Thyroid gland (tissue), 4 donors: Measurements from ENCODE around the gene PTCH1. TPM values are rescaled to one million over a fixed set of nuclear protein-coding genes. Genes with fewer than 3 reads are reported as not detected.
A peak's percentile ranks its signal among the peaks of the same experiment; 100 is the strongest.

Source experiments
- DNase-seq, 2 donors: peaks; one replicate each; pipeline ENCODE4 v3.0.0-alpha.2; 2019
- H3K27ac ChIP-seq, 3 donors: fragments of 200-600 bp; sonication (generic); 1 replicate in 2 of 3; 2 replicates in 1 of 3; pipeline ENCODE4 v1.5.1; 2016 to 2019; ENCODE audit warnings: mild to moderate bottlenecking in 1 of 3, moderate library complexity in 1 of 3
- H3K27me3 ChIP-seq: fragments of 200-600 bp; sonication (generic); one replicate; pipeline ENCODE4 v1.5.1; 2019
- H3K36me3 ChIP-seq, 2 donors: fragments of 200-600 bp; sonication (generic); one replicate each; pipeline ENCODE4 v1.5.1; 2016 to 2019
- H3K4me1 ChIP-seq, 2 donors: fragments of 200-600 bp; sonication (generic); one replicate each; pipeline ENCODE4 v1.5.1; 2017 to 2019
- H3K4me3 ChIP-seq, 3 donors: fragments of 200-600 bp; sonication (generic); replicated peaks in 1 of 3; 1 replicate in 2 of 3; 2 replicates in 1 of 3; pipeline ENCODE4 v1.5.1; 2016; ENCODE audit warnings: mild to moderate bottlenecking in 1 of 3
- H3K9me3 ChIP-seq: fragments of 200-600 bp; sonication (generic); one replicate; pipeline ENCODE4 v1.5.1; 2017
- POLR2A ChIP-seq, 2 donors: fragments of 450-650 bp; IDR thresholded peaks; one replicate each; pipeline ENCODE4 v1.6.1; 2017; ENCODE audit warnings: antibody characterized with exemption in 2 of 2, mild to moderate bottlenecking in 2 of 2, moderate library complexity in 1 of 2
- WGBS, 2 donors: methylation state at CpG; one replicate each; pipeline ENCODE4 v1.1.5; 2017; 5-methylcytosine and 5-hydroxymethylcytosine counted together
- intact Hi-C: fragments of 100-400 bp; cut with DNase I; formaldehyde crosslinking; loops from one replicate; pipeline ENCODE4 v1.15.1; 2023
- total RNA-seq, 4 donors: library from RNA; depleted of rRNA; stranded (reverse); fragments of >200 nt; gene quantifications; one replicate each; pipeline ENCODE4 v1.2.3, GENCODE V29; 2016
- TF ChIP-seq, protein P1 (sequence below), 6 experiments: fragments of 200-600 bp in 3 of 6; fragments of 450-650 bp in 3 of 6; sonication (generic) in 3 of 6; IDR thresholded peaks; one replicate each; pipeline ENCODE4 v1.5.1; 2016 to 2019; ENCODE audit warnings: antibody characterized with exemption in 6 of 6, mild to moderate bottlenecking in 2 of 6, inconsistent platforms in 1 of 6, moderate library complexity in 1 of 6

Gene PTCH1
- total RNA-seq, 4 donors from 2014 or later, result 10.7 to 293 (median 16.3) TPM

GRCh38 chr9:95462249-95463147 lies 54.3 kb downstream of the PTCH1 start:
- DNase-seq, result peak; percentile 64 to 69
- H3K27me3 ChIP-seq, result no peaks in the 10 kb centered on the region
- peaks cover 0 to 14% of the 10 kb centered on the region in 2 donors for H3K4me1 ChIP-seq
- no peak for TF ChIP-seq POLR2A (IDR thresholded peaks at IDR 0.05)
- TF ChIP-seq, protein P1, sequence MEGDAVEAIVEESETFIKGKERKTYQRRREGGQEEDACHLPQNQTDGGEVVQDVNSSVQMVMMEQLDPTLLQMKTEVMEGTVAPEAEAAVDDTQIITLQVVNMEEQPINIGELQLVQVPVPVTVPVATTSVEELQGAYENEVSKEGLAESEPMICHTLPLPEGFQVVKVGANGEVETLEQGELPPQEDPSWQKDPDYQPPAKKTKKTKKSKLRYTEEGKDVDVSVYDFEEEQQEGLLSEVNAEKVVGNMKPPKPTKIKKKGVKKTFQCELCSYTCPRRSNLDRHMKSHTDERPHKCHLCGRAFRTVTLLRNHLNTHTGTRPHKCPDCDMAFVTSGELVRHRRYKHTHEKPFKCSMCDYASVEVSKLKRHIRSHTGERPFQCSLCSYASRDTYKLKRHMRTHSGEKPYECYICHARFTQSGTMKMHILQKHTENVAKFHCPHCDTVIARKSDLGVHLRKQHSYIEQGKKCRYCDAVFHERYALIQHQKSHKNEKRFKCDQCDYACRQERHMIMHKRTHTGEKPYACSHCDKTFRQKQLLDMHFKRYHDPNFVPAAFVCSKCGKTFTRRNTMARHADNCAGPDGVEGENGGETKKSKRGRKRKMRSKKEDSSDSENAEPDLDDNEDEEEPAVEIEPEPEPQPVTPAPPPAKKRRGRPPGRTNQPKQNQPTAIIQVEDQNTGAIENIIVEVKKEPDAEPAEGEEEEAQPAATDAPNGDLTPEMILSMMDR (IDR thresholded peaks at IDR 0.05), result no peak
- peak overlapping the region; percentile 15 to 28 (median 17) for H3K27ac ChIP-seq
- peaks cover 23 to 33% of the 10 kb centered on the region in 2 donors for H3K36me3 ChIP-seq
- intact Hi-C loops, result loop anchor here (5.0 kb wide), 1 partner anchor 35 kb away; no protein-coding TSS in a partner anchor
- peak overlapping the region in 1 of 3 donors; percentile 13 for H3K4me3 ChIP-seq
- WGBS, 2 donors, result 20 to 25% methylated on average over 24 to 29 of the region's 30 CpGs
- no peaks in the 10 kb centered on the region for H3K9me3 ChIP-seq

DNA sequence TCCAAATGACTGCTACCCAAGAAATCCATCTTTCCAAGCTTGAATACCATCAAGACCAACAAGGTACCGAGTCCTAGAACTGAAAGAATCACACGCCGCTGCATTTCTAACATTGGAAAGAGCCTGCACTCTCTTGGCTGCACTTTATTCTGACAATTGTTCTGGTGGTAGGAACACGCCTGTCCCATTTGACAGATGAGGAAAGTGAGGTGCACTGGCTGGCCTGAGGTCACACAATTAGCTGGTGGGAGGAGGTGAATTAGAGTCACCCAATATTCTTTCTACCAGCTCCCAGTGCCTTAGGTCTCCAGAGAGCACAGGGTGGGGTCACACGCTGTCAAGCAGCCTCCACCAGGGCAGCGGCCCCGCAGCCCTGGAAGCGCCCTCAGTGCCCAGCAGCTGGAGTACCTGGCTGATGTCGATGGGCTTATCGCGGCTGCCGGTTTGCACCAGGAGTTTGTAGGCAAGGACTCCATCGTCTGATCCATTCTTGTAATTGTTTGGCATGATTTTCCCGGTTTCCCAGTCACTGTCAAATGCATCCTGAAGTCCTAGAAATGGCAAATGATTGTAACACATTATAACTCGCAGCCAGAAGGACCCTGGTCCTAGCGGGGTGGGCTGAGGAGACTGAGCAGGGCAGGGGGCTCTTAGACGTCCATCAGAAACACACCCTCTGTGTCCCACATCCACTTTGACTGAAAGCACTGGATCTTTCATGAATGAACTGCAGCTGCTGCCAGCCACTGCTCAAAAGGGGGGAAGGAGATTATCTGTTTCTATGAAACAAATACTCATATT lies 55.1 kb downstream of the PTCH1 start:
- DNase-seq, result no peak

GRCh38 chr9:95460518-95461164 lies 56.1 kb downstream of the PTCH1 start:
- no peak for TF ChIP-seq POLR2A (IDR thresholded peaks at IDR 0.05)
- TF ChIP-seq, protein P1 (IDR thresholded peaks at IDR 0.05), result no peak
- intact Hi-C loops, result loop anchor here (5.0 kb wide), 1 partner anchor 37 kb away; no protein-coding TSS in a partner anchor
- WGBS, 2 donors, result 95 to 96% methylated on average over 13 of the region's 13 CpGs

More for the DNA sequence above, 55.1 kb downstream of the PTCH1 start:
- TF ChIP-seq, protein P1 (IDR thresholded peaks at IDR 0.05), result no peak
- no peak for TF ChIP-seq POLR2A (IDR thresholded peaks at IDR 0.05)
- 90 to 97% methylated on average over 14 of the region's 17 CpGs for WGBS, 2 donors
- Histone ChIP-seq H3K9me3 (no peaks in the 10 kb centered on the region), H3K27me3 (no peaks in the 10 kb centered on the region), H3K4me1 (peaks cover 0 to 14% of the 10 kb centered on the region in 2 donors), H3K4me3 (no peak overlapping the region), H3K27ac (no peak overlapping the region), H3K36me3 (peaks cover 21 to 33% of the 10 kb centered on the region in 2 donors)
- intact Hi-C loops, result loop anchor here (5.0 kb wide), 1 partner anchor 36 kb away; no protein-coding TSS in a partner anchor

GRCh38 chr9:95459851-95460517 lies 56.8 kb downstream of the PTCH1 start:
- H3K27ac ChIP-seq, result no peak overlapping the region

More at GRCh38 chr9:95460518-95461164, 56.1 kb downstream of the PTCH1 start:
- no peaks in the 10 kb centered on the region for H3K9me3 ChIP-seq
- peaks cover 0 to 14% of the 10 kb centered on the region in 2 donors for H3K4me1 ChIP-seq
- H3K27ac ChIP-seq, result no peak overlapping the region
- no peaks in the 10 kb centered on the region for H3K27me3 ChIP-seq
- peaks cover 28 to 38% of the 10 kb centered on the region in 2 donors for H3K36me3 ChIP-seq
- no peak for DNase-seq
- no peak overlapping the region for H3K4me3 ChIP-seq

More at GRCh38 chr9:95459851-95460517, 56.8 kb downstream of the PTCH1 start:
- no peak for TF ChIP-seq POLR2A (IDR thresholded peaks at IDR 0.05)
- TF ChIP-seq, protein P1 (IDR thresholded peaks at IDR 0.05), result no peak
- 90 to 96% methylated on average over 19 of the region's 19 CpGs for WGBS, 2 donors
- H3K4me3 ChIP-seq, result no peak overlapping the region
- no peak for DNase-seq
- H3K9me3 ChIP-seq, result no peaks in the 10 kb centered on the region
- peaks cover 33 to 35% of the 10 kb centered on the region in 2 donors for H3K36me3 ChIP-seq
- no peaks in the 10 kb centered on the region for H3K27me3 ChIP-seq
- intact Hi-C loops, result loop anchor here (5.0 kb wide), 1 partner anchor 37 kb away; no protein-coding TSS in a partner anchor
- H3K4me1 ChIP-seq, result peaks cover 0 to 14% of the 10 kb centered on the region in 2 donors
